Hematopoietic multipotent progenitor cell treated with erythropoietin and hydrocortisone succinate and interleukin-3 and kit ligand, for 8 days (in vitro differentiated cells): ENCODE data around the gene UCMA.

Experiments used
- DNase-seq: peaks from one replicate; pipeline ENCODE4 v3.0.0-alpha.2; 2015

Gene UCMA

GRCh38 chr10:13184730-13185514, 49.3 kb downstream of the UCMA start:
- no peak for DNase-seq

DNA sequence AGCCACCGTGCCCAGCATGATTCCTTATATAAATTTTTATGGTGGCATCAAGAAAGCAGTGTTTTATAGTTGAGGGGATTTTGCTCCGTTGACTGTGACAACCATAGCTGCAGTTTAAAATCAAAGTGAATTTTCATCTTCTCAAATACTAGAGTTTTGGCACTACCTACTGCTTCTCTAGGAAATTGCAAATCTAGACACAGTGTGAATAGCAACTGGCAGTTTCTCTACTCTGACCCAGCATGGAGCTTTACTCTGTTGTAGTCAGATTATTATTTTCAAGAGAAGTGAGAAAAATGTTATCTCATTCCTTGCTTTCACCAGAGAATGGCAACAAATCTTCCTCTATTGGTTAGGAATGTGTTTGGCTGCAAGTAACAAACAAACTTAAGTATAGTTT, 49.9 kb downstream of the UCMA start:
- DNase-seq, result no peak

- DNase-seq, result no peak
Observed at GRCh38 chr10:13183625-13184024, 50.5 kb downstream of the UCMA start.

DNA sequence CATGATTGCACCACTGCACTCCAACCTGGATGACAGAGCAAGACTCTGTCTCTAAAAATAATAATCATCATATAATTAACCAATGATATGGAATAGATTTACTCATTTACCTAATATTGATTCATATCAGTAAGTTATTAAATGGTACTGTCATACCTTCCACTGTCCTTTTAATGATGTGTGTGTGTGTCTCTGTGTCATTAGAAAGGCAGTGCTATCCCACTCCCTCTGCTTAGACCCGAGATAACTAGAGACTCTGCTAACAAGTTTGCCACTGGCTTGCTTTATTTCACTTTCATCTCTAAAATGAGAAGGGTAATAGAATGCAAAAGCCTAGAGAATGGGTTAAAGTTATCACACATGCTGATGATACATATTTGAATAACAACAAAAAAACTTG, 51.8 kb downstream of the UCMA start:
- no peak for DNase-seq

GRCh38 chr10:13180788-13181187, 53.4 kb downstream of the UCMA start:
- no peak for DNase-seq

DNA sequence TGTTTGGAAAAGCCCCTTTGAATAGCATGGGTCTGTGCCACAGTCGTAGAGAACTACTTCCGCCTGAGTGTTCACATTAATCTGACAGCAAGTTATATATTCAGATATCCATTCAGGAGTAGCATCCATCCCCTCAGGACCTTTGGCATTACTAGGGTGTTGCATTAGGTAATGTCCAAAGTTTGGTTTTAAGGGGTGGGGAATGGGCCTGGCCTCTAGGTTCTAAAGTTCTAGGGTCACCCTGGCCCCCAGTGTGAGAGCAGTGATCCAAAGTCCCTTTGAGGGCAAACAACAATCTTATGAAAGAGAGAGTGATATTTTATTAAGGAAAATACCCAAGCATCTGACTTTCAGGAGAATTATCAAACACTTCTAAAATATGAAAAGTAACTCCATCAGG, 60.6 kb downstream of the UCMA start:
- no peak for DNase-seq
